ENCODE results near the gene MICOS13.

MICOS13 gene

GRCh38 chr19:5667751-5668271 is 12.5 kb downstream of the MICOS13 start:
- ATAC-seq (no peak), DNase-seq (no peak)

- DNase-seq (no peak), ATAC-seq (no peak)
Measured at GRCh38 chr19:5666921-5667610, 13.2 kb downstream of the MICOS13 start.

GRCh38 chr19:5665781-5666513 is 14.4 kb downstream of the MICOS13 start:
- DNase-seq = no peak
- ATAC-seq = peak; percentile 54

GRCh38 chr19:5664515-5664914 is 15.8 kb downstream of the MICOS13 start:
- DNase-seq (no peak), ATAC-seq (no peak)

- ATAC-seq = no peak
Measured at GRCh38 chr19:5663904-5664303, 16.4 kb downstream of the MICOS13 start.

GRCh38 chr19:5661483-5661882 is 18.8 kb downstream of the MICOS13 start:
- ATAC-seq = no peak
- no peak for DNase-seq

More at GRCh38 chr19:5663904-5664303, 16.4 kb downstream of the MICOS13 start:
- DNase-seq = no peak

GRCh38 chr19:5655412-5655811 is 24.9 kb downstream of the MICOS13 start:
- ATAC-seq = no peak

GRCh38 chr19:5654931-5655330 is 25.4 kb downstream of the MICOS13 start:
- DNase-seq = no peak
- no peak for ATAC-seq

More at GRCh38 chr19:5655412-5655811, 24.9 kb downstream of the MICOS13 start:
- no peak for DNase-seq

GRCh38 chr19:5652261-5652660 is 28.1 kb downstream of the MICOS13 start:
- DNase-seq (no peak), ATAC-seq (peak; percentile 11)

GRCh38 chr19:5651361-5651760 is 29.0 kb downstream of the MICOS13 start:
- ATAC-seq (no peak), DNase-seq (no peak)

GRCh38 chr19:5648464-5648863 is 31.9 kb downstream of the MICOS13 start:
- ATAC-seq (no peak), DNase-seq (no peak)

- DNase-seq = no peak
- ATAC-seq = no peak
Measured at GRCh38 chr19:5646703-5647102, 33.6 kb downstream of the MICOS13 start.

GRCh38 chr19:5645409-5645808 is 34.9 kb downstream of the MICOS13 start:
- ATAC-seq (no peak), DNase-seq (no peak)

- DNase-seq = no peak
- ATAC-seq = no peak
Measured at GRCh38 chr19:5644037-5644436, 36.3 kb downstream of the MICOS13 start.

- ATAC-seq = no peak
- DNase-seq = no peak
Measured at GRCh38 chr19:5643060-5643459, 37.3 kb downstream of the MICOS13 start.

GRCh38 chr19:5642204-5642603 is 38.1 kb downstream of the MICOS13 start:
- no peak for DNase-seq
- no peak for ATAC-seq

GRCh38 chr19:5641171-5641570 is 39.1 kb downstream of the MICOS13 start:
- ATAC-seq = no peak
- DNase-seq = no peak

GRCh38 chr19:5637971-5638370 is 42.3 kb downstream of the MICOS13 start:
- DNase-seq = no peak
- no peak for ATAC-seq

GRCh38 chr19:5635427-5635826 is 44.9 kb downstream of the MICOS13 start:
- ATAC-seq (no peak), DNase-seq (no peak)

GRCh38 chr19:5632657-5633056 is 47.7 kb downstream of the MICOS13 start:
- DNase-seq = no peak
- no peak for ATAC-seq

GRCh38 chr19:5632241-5632612 is 48.1 kb downstream of the MICOS13 start:
- ATAC-seq (no peak), DNase-seq (no peak)

GRCh38 chr19:5631567-5632240 is 48.6 kb downstream of the MICOS13 start:
- ATAC-seq = no peak
- DNase-seq = no peak

- ATAC-seq (no peak), DNase-seq (no peak)
Measured at GRCh38 chr19:5628919-5629481, 51.3 kb downstream of the MICOS13 start.
